Measurements from ENCODE around the gene WDR70.

DNA sequence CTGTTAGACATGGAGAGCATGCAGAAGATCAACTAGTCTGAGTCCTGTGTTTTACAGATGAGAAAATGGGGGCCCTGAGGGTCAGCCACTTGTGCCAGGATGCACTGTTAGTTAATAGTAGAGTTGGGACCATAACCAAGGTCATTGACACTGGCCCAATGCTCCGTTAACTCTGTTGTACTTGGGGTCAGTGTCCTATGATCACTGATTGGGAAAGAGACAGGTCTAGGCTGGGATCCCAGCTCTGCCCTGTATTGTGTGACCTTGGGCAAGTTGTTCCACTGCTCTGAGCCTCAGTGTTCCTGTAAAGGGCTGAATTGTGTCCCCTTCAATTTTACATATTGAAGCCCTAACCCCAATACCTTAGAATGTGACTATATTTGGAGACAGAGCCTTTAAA lies 390.7 kb downstream of the WDR70 start:
- TF ChIP-seq, protein P1, sequence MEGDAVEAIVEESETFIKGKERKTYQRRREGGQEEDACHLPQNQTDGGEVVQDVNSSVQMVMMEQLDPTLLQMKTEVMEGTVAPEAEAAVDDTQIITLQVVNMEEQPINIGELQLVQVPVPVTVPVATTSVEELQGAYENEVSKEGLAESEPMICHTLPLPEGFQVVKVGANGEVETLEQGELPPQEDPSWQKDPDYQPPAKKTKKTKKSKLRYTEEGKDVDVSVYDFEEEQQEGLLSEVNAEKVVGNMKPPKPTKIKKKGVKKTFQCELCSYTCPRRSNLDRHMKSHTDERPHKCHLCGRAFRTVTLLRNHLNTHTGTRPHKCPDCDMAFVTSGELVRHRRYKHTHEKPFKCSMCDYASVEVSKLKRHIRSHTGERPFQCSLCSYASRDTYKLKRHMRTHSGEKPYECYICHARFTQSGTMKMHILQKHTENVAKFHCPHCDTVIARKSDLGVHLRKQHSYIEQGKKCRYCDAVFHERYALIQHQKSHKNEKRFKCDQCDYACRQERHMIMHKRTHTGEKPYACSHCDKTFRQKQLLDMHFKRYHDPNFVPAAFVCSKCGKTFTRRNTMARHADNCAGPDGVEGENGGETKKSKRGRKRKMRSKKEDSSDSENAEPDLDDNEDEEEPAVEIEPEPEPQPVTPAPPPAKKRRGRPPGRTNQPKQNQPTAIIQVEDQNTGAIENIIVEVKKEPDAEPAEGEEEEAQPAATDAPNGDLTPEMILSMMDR (IDR thresholded peaks at IDR 0.05; ENCODE audit: insufficient read depth, low read length, poor library complexity, severe bottlenecking) = no peak
- TF ChIP-seq EZH2phosphoT487 (conservative IDR thresholded peaks at IDR 0.05; ENCODE audit: low read length) = no peak
